Panc1 (cell line): ENCODE results near the gene ENGASE. TPM values are rescaled to one million over a fixed set of nuclear protein-coding genes. Genes with fewer than 3 reads are reported as not detected.

Source experiments
- ATAC-seq: fragments of 200-7000 bp; cut with Tn5 transposase; 2 replicates; pipeline ENCODE4 v1.9.1; 2020; ENCODE audit warnings: mild to moderate bottlenecking, moderate library complexity
- BruUV-seq: library from RNA; stranded (reverse); fragments of 400-500 nt; replicated peaks from 2 replicates; lab custom pipeline; 2021; lab: Mats Ljungman, UMichigan
- CTCF ChIA-PET: fragments of 300-600 bp; sonication (Branson Sonifier 250); formaldehyde crosslinking; loops from one replicate; lab custom pipeline; 2022; ENCODE audit warnings: antibody characterized with exemption; lab: Charles Lee
- POLR2A ChIA-PET: fragments of 300-600 bp; sonication (Branson Sonifier 250); formaldehyde crosslinking; loops from one replicate; lab custom pipeline; 2022; ENCODE audit warnings: antibody characterized with exemption; lab: Charles Lee
- DNase-seq: peaks from one replicate; pipeline ENCODE4 v3.0.0-alpha.2; 2010; ENCODE audit warnings: low read depth, low spot score
- H3K27ac ChIP-seq: 2 replicates; pipeline ENCODE4 v1.5.1; 2011; ENCODE audit warnings: mild to moderate bottlenecking, low read length, inconsistent platforms
- H3K27me3 ChIP-seq: fragments of 200-500 bp; sonication (Bioruptor generic); 2 replicates; pipeline ENCODE4 v1.6.0; 2014; ENCODE audit warnings: low read length, inconsistent platforms; ENCODE audit not compliant: control insufficient read depth, insufficient read depth
- H3K36me3 ChIP-seq: fragments of 200-500 bp; sonication (Bioruptor generic); 2 replicates; pipeline ENCODE4 v1.5.1; 2014; ENCODE audit warnings: inconsistent platforms, mild to moderate bottlenecking, low read length, moderate library complexity; ENCODE audit not compliant: control insufficient read depth, insufficient read depth
- H3K4me1 ChIP-seq: 2 replicates; pipeline ENCODE4 v1.5.1; 2011; ENCODE audit warnings: inconsistent platforms, mild to moderate bottlenecking, low read length, moderate library complexity; ENCODE audit not compliant: control insufficient read depth, insufficient read depth
- H3K4me3 ChIP-seq, 2 experiments: 2 replicates each; pipeline ENCODE4 v1.5.1; 2011 to 2012; ENCODE audit warnings: low read depth in 2 of 2, low read length in 2 of 2, mild to moderate bottlenecking in 2 of 2, inconsistent platforms in 1 of 2, moderate library complexity in 1 of 2
- H3K9me3 ChIP-seq: fragments of 200-500 bp; sonication (Bioruptor generic); 2 replicates; pipeline ENCODE4 v1.5.1; 2014; ENCODE audit warnings: low read depth, mild to moderate bottlenecking, inconsistent platforms, low read length, moderate library complexity; ENCODE audit not compliant: control insufficient read depth, insufficient read depth
- POLR2AphosphoS5 ChIP-seq: IDR thresholded peaks from 2 replicates; pipeline ENCODE4 v1.6.1; 2012; ENCODE audit warnings: mild to moderate bottlenecking, low read depth, low read length, moderate library complexity
- SIN3A ChIP-seq: IDR thresholded peaks from 2 replicates; pipeline ENCODE4 v1.6.1; 2012; ENCODE audit warnings: low read depth, mild to moderate bottlenecking, low read length, moderate library complexity, borderline replicate concordance; ENCODE audit not compliant: insufficient read depth
- TCF7L2 ChIP-seq: IDR thresholded peaks from 2 replicates; pipeline ENCODE4 v1.6.1; 2011; ENCODE audit warnings: mild to moderate bottlenecking, low read depth, low read length, inconsistent platforms
- in situ Hi-C: cut with HindIII; loops from 2 replicates; pipeline ENCODE4 v1.10.0; 2016; ENCODE audit warnings: low sequenced_read_pairs, low pct_unique_long_range_greater_than_20kb
- intact Hi-C: fragments of 100-400 bp; cut with micrococcal nuclease; formaldehyde crosslinking; loops from one replicate; pipeline ENCODE4 v1.10.0; 2022; ENCODE audit not compliant: unreplicated experiment
- total RNA-seq: library from RNA; stranded (reverse); gene quantifications from one replicate; pipeline ENCODE4 v1.2.1, GENCODE V29; 2021; ENCODE audit not compliant: unreplicated experiment
- TF ChIP-seq, protein P1 (sequence below), 2 experiments: IDR thresholded peaks; 2 replicates each; pipeline ENCODE4 v1.6.1; 2011 to 2012; ENCODE audit warnings: low read depth in 2 of 2, control low read depth in 1 of 2, low read length in 1 of 2, mild to moderate bottlenecking in 1 of 2, moderate library complexity in 1 of 2; ENCODE audit not compliant: insufficient read depth in 1 of 2
- TF ChIP-seq, protein P2 (sequence below): fragments of 450-650 bp; IDR thresholded peaks from 2 replicates; pipeline ENCODE4 v1.5.1; 2017; ENCODE audit warnings: mild to moderate bottlenecking

ENGASE gene
- total RNA-seq, 1 experiment from 2014 or later = 32.3 TPM

- Histone ChIP-seq H3K27me3 (peaks cover 8% of the 10 kb centered on the region; the same call in 1 of the 2 replicates), H3K27ac (no peak overlapping the region), H3K36me3 (no peaks in the 10 kb centered on the region), H3K4me1 (no peaks in the 10 kb centered on the region; the same call in 1 of the 2 replicates), H3K9me3 (no peaks in the 10 kb centered on the region), H3K4me3 (no peak overlapping the region)
- no TSS peak for BruUV-seq
- in situ Hi-C loops = no loop called here
- ATAC-seq (peak; percentile 73), DNase-seq (no peak)
- intact Hi-C loops = no loop called here
- ChIA-PET POLR2A (no interaction called here), CTCF (interaction anchor here (0.6 kb wide), 1 partner anchor 540 kb away, joined by 4 read pairs; no protein-coding TSS in a partner anchor)
- no peak for TF ChIP-seq POLR2AphosphoS5
- no peak for TF ChIP-seq TCF7L2
- TF ChIP-seq, protein P1, sequence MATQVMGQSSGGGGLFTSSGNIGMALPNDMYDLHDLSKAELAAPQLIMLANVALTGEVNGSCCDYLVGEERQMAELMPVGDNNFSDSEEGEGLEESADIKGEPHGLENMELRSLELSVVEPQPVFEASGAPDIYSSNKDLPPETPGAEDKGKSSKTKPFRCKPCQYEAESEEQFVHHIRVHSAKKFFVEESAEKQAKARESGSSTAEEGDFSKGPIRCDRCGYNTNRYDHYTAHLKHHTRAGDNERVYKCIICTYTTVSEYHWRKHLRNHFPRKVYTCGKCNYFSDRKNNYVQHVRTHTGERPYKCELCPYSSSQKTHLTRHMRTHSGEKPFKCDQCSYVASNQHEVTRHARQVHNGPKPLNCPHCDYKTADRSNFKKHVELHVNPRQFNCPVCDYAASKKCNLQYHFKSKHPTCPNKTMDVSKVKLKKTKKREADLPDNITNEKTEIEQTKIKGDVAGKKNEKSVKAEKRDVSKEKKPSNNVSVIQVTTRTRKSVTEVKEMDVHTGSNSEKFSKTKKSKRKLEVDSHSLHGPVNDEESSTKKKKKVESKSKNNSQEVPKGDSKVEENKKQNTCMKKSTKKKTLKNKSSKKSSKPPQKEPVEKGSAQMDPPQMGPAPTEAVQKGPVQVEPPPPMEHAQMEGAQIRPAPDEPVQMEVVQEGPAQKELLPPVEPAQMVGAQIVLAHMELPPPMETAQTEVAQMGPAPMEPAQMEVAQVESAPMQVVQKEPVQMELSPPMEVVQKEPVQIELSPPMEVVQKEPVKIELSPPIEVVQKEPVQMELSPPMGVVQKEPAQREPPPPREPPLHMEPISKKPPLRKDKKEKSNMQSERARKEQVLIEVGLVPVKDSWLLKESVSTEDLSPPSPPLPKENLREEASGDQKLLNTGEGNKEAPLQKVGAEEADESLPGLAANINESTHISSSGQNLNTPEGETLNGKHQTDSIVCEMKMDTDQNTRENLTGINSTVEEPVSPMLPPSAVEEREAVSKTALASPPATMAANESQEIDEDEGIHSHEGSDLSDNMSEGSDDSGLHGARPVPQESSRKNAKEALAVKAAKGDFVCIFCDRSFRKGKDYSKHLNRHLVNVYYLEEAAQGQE (IDR thresholded peaks at IDR 0.05; ENCODE audit: insufficient read depth in 1 of 2, low read depth in 2 of 2, low read length in 1 of 2) = no peak
- TF ChIP-seq, protein P2, sequence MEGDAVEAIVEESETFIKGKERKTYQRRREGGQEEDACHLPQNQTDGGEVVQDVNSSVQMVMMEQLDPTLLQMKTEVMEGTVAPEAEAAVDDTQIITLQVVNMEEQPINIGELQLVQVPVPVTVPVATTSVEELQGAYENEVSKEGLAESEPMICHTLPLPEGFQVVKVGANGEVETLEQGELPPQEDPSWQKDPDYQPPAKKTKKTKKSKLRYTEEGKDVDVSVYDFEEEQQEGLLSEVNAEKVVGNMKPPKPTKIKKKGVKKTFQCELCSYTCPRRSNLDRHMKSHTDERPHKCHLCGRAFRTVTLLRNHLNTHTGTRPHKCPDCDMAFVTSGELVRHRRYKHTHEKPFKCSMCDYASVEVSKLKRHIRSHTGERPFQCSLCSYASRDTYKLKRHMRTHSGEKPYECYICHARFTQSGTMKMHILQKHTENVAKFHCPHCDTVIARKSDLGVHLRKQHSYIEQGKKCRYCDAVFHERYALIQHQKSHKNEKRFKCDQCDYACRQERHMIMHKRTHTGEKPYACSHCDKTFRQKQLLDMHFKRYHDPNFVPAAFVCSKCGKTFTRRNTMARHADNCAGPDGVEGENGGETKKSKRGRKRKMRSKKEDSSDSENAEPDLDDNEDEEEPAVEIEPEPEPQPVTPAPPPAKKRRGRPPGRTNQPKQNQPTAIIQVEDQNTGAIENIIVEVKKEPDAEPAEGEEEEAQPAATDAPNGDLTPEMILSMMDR = no peak
- no peak for TF ChIP-seq SIN3A
These were observed 51.5 kb downstream of the ENGASE start for GRCh38 chr17:79126139-79126538.

GRCh38 chr17:79127534-79128135, 53.0 kb downstream of the ENGASE start:
- ATAC-seq = no peak
- H3K36me3 ChIP-seq = no peaks in the 10 kb centered on the region
- peaks cover 8% of the 10 kb centered on the region; the same call in 1 of the 2 replicates for H3K27me3 ChIP-seq
- H3K4me1 ChIP-seq = no peaks in the 10 kb centered on the region; the same call in 1 of the 2 replicates
- BruUV-seq = no TSS peak
- H3K9me3 ChIP-seq = no peaks in the 10 kb centered on the region
- no peak for DNase-seq
- no peak overlapping the region for H3K4me3 ChIP-seq
- POLR2A ChIA-PET = no interaction called here
- no peak overlapping the region for H3K27ac ChIP-seq
- intact Hi-C loops (no loop called here), in situ Hi-C loops (no loop called here)
- CTCF ChIA-PET = interaction anchor here (0.6 to 1.0 kb wide), 2 partner anchors 266 to 529 kb away, joined by 3 read pairs; no protein-coding TSS in a partner anchor
- TF ChIP-seq, protein P2 = no peak
- TF ChIP-seq, protein P1 (IDR thresholded peaks at IDR 0.05; ENCODE audit: insufficient read depth in 1 of 2, low read depth in 2 of 2, low read length in 1 of 2) = no peak
- TF ChIP-seq POLR2AphosphoS5 (no peak), SIN3A (no peak), TCF7L2 (no peak)
